HG03558 (cell line): ENCODE data around the gene KCND2.
"Not testable (repeated sequence)": the region's sequence is repeated elsewhere in the genome, so short reads cannot be mapped to it uniquely, and the experiment has no call there.

Experiments
- ATAC-seq: cut with Tn5 transposase; IDR thresholded peaks from one replicate; pipeline ENCODE4 v1.9.1; 2021; ENCODE audit warnings: moderate number of reproducible peaks; ENCODE audit not compliant: unreplicated experiment; ENCODE audit errors: extremely low read depth

The KCND2 gene

DNA sequence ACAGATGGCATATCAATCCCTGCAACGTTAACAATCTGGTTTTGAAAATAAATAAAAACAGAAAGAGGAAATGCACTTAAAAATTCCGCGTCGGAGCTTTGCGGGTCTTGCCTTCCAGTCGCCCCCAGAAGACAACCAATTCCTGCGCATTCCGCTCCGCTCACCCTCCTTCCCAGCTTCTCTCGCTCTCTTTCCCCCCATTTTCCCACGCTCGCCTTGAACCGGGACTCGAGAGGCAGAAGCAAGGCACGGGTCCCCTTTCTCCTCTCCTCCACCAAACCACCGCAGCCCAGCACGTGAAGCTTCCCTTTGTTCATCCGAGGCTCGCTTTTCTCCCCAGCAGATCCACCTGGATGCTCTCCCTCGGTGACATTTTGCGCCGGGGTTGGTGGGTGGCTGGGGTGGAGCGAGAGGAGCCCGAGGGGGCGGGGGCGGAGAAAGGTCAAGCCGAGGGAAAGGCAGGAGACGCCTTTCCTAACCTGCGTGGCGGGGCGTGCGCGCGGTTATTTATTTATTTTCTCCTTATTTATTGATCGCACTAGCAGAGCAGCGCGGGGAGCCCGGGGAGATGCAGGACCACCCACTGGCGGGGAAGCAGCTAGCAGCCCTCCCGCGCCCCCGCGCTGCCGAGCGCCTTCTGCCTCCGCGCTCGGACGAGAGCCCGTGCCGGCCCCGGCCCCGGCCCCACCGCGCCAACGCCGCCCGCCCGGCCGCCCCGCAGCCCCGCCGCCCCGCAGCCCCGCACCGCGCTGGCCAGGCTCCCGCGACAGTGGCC lies at the start of gene KCND2:
Gene KCND2 (plus strand): TSS at position 475 of the 775 bp plus-strand sequence.
- peak; percentile 15 for ATAC-seq

- no peak for ATAC-seq
These were observed 46.8 kb upstream of the KCND2 start for GRCh38 chr7:120226188-120226587.

DNA sequence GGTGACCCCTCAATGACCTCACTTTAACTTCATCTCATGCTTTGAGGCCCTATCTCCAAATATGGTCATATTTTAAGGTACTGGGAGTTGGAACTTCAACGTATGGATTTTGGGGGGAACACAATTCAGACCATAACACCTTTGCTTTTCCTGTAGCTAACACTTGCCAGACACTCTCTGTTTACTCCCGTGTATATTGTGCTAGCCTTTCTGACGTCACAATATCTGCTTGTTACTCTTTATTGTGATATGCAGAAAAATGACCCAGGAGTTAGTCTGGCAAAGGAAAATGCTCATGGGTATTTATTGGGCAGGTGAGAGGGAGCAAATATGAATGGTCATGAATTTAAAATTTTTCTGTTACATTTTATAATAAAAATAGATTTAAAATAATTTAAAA lies 45.7 kb upstream of the KCND2 start:
- ATAC-seq = no peak

GRCh38 chr7:120229084-120229483 lies 43.9 kb upstream of the KCND2 start:
- no peak for ATAC-seq

GRCh38 chr7:120233338-120233737 lies 39.6 kb upstream of the KCND2 start:
- no peak for ATAC-seq

- not testable (repeated sequence) for ATAC-seq
These were observed 32.6 kb upstream of the KCND2 start for GRCh38 chr7:120240350-120240749.

DNA sequence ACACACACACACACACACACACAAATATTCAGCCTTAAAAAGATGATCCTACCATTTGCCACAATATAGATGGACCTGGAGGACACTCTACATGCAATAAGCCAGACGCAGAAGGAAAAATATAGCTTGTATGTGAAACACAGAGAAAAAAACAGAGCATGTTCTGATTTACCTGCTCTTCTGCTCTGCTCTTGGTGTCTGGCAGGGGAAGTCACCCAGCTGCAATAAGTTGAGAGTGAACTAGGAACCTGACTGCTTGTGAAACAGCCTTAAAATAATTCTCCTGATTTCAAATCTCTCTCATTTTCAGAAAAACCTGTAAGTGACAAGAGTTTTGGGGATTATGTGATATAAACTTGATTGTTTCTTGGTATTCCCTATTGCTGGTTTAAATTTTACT lies 31.0 kb upstream of the KCND2 start:
- ATAC-seq = no peak

DNA sequence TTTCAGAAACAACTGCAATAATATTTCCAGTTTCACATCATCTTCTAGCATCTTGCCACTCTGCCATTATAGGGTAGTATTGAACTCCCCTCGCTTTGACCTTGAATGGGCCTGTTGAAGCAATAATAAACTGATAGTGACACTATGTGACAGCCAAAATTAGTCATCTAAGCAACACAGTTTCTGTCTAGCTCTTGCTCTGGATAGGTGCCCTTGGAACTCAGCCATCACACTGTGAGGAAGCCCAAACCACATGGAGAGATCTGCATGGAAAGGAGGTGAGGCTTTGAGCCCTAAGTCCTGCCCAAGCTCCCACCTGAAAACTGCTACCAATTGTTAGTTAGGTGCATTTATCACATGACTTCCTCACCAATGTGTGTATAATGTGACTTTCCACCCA lies 18.1 kb upstream of the KCND2 start:
- ATAC-seq = no peak

DNA sequence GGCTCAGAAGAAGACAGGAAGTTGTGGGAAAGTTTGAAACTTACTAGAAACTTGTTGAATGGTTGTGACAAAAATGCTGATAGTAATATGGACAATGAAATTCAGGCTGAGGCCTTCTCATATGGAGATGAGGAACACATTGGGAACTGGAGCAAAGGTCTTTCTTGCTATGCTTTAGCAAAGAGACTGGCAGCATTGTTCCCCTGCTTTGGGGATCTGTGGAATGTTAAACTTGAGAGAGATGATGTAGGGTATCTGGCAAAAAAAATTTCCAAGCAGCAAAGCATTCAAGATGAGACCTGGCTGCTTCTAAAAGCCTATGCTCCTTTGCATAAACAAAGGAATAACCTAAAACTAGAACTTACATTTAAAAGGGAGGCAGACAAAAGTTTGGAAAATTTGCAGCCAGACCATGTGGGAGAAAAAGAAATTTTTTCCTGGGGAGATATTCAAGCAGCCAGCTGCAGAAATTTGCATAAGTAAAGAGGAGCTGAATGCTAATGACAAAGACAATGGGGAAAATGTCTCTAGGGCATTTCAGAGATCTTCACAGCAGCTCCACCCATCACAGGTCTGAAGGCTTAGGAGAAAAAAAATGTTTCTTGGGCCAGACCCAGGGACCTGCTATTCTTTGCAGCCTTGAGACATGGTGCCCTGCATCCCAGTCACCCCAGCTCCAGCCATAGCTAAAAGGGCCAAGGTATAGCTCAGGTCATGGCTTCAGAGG lies 16.5 kb upstream of the KCND2 start:
- no peak for ATAC-seq

DNA sequence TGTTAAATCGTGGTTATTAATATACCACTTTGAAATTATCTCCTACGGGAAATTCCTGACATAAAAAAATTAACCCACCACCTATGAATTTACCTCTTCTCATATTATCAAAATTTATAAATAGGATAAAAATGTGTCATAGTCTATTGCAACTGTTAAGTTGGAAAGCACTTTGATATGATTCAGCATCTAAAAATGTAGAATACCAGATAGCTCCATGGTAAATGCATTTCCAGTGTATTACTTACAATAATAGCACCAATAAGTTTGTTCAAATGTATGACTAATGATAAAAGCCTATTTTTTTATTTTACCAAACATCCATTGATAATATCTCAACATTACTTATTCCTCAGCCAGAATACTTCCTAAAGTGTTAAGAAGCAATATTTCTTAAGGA lies 13.6 kb upstream of the KCND2 start:
- no peak for ATAC-seq

DNA sequence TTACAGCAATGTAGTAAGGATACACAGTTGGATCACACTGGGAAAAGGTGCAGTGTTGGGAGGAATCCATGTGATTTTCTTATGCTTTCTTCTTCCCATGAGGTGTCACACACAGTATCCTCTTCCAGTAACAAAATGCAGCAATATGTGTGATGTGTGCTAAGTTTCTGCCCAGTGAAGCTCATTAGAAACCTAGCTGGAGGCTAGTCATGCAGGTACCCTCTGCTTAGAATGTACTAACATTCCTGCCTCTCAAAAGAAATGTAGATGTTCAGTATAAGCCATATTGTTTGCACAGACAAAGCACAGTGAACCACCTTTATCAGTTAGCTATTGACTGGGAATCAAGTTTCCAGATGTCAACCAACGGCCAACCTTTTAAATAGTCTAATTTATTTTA lies 12.9 kb upstream of the KCND2 start:
- no peak for ATAC-seq

DNA sequence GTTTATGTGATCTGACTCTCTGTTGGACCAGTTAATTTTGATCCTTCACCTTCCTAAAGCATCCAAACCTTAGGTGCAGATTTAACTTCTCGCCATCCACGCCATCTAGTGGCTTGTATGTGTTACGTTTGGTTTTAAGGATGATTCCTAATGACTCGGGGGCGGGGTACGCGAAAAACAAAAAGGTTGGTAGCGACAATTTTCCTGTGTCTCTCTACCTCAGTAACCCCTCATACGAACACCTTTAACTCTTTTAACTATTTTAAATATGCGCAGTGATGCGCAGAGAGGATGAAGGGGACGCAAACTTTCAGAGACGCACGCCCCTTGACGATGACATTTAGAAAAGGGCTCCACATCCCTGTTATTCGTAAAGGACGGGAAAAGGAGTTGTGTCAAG lies 714 bp upstream of the KCND2 start:
- ATAC-seq = peak; percentile 29

GRCh38 chr7:120273476-120273975 lies 551 bp downstream of the KCND2 start:
- peak; percentile 31 for ATAC-seq

DNA sequence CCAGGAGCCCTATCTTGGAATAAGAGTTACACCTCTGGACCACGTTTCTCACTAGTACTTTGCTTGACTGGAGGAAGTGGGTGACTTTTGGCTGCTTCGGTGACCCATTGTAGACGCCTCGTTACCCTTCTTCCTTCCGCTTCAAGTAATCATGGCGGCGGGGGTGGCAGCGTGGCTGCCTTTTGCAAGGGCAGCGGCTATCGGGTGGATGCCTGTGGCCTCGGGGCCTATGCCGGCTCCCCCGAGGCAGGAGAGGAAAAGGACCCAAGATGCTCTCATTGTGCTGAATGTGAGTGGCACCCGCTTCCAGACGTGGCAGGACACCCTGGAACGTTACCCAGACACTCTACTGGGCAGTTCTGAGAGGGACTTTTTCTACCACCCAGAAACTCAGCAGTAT lies 1.5 kb downstream of the KCND2 start:
- ATAC-seq = no peak

GRCh38 chr7:120274899-120275298 lies 1.9 kb downstream of the KCND2 start:
- ATAC-seq = no peak

GRCh38 chr7:120276720-120277119 lies 3.7 kb downstream of the KCND2 start:
- no peak for ATAC-seq

GRCh38 chr7:120278773-120279172 lies 5.8 kb downstream of the KCND2 start:
- ATAC-seq = no peak

DNA sequence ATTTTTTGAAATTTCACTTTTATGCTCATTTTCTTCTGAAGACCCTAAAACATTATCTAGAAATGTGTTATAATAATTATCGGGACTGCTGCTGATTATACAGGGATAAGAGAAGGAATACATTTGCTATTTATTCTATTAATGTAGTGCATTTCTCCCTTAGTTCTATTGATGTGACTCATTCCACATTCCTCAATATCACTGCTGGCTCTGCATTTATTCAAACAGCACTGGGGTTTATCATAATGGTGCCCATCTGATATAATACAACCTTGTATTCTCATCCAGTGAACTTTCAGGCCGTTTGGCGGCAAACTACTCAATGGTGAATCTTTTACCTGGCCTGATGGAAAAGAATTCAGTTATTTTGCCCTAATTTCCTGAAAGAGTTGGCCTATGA lies 7.8 kb downstream of the KCND2 start:
- no peak for ATAC-seq

DNA sequence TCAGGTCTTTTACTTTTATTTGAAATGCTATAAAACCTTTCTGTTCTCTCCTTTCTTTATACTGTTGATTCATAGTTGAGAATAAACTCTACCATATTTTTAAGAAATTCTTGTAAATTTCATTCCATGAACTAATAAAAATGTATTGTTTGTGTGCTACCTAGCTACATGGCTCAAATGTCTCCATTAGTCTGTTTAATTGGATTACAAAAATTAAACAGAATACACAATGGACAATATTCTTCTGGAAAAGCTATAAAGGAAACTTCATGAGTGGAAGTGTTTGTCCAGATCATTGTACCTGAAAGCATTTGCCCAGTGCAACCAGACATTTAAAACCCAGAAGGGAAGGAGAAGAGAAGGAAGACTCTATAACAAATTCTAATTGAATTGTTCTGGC lies 20.1 kb downstream of the KCND2 start:
- no peak for ATAC-seq

DNA sequence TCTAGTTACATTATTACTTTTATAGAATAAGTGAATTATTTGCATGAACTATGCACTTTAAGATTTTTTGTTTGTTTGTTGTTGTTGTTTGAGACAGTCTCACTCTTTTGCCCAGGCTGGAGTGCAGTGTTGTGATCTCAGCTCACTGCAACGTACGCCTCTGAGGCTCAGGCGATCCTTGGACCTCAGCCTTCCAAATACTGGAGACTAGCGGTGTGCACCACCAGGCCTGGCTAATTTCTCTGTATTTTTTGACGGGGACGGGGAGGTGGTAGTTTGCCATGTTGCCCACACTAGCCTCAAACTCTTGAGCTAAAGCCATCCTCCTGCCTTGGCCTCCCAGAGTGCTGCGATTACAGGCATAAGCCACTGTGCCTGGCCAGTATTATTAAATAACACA lies 29.2 kb downstream of the KCND2 start:
- no peak for ATAC-seq

DNA sequence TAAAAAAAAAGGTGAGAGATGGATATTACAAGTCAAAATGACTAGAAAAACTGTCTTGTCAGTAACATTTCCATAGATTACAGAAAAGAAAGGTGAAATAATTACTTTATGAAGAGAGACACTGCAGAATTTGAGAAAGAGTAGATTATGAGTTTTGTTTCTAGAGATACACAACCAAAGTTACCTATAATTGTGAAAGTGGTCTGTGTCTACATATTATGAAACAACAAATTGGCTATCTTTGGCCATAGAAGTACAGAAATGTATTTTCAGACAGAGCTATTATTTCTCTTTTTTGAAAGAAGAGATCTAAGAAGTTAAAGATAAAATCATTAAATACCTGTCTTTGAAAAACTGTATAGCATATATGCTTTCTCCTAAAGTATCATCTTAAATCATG lies 30.1 kb downstream of the KCND2 start:
- no peak for ATAC-seq

DNA sequence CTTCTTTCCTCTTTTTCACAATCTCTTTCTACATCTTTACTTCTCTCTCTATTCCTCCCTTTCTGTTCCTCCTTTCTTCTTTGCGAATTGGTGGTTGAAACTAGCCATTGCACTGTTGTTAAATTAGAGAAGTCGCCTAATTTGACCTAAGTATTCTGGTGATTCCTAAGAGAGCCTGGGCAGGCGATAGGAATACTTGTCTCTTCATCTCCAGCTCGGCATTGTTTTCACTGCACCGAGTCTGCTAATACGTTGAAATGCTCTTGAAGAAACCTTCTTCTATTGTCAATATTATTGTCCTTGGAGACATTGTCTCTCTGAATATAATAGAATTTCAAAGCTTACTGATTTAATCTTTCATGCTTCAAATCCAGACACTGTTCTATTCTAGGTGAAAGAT lies 31.7 kb downstream of the KCND2 start:
- no peak for ATAC-seq
